A549 (cell line): ENCODE data around the gene PIM3.

Experiments
- CHD2 ChIP-seq: fragments of 150-350 bp; IDR thresholded peaks from 2 replicates; pipeline ENCODE4 v1.6.1; 2014; ENCODE audit warnings: low read length; ENCODE audit not compliant: partially characterized antibody
- EP300 ChIP-seq, 2 experiments: fragments of >200 bp; sonication (Bioruptor Twin); formaldehyde crosslinking; IDR thresholded peaks; 2 replicates in 1 of 2; 3 replicates in 1 of 2; pipeline ENCODE4 v1.6.1; 2016 to 2017
- FOSB ChIP-seq: fragments of 250-450 bp; sonication (Bioruptor Pico); IDR thresholded peaks from 2 replicates; pipeline ENCODE4 v1.5.0; 2020; ENCODE audit warnings: mild to moderate bottlenecking, moderate library complexity
- MAX ChIP-seq: IDR thresholded peaks from 2 replicates; pipeline ENCODE4 v1.6.1; 2012
- POLR2A ChIP-seq: IDR thresholded peaks from 2 replicates; pipeline ENCODE4 v1.6.1; 2012; ENCODE audit warnings: mild to moderate bottlenecking, low read length
- RAD21 ChIP-seq, 2 experiments: fragments of >200 bp in 1 of 2; sonication (Bioruptor Twin) in 1 of 2; formaldehyde crosslinking in 1 of 2; IDR thresholded peaks in 1 of 2; conservative IDR thresholded peaks in 1 of 2; 2 replicates in 1 of 2; 3 replicates in 1 of 2; pipeline ENCODE4 v1.6.1; 2012 to 2018; ENCODE audit warnings: inconsistent platforms in 1 of 2
- RCOR1 ChIP-seq: fragments of 150-350 bp; IDR thresholded peaks from 2 replicates; pipeline ENCODE4 v1.6.1; 2014; ENCODE audit warnings: antibody characterized with exemption, low read length, low read depth
- REST ChIP-seq: fragments of 200-600 bp; sonication (generic); IDR thresholded peaks from 2 replicates; pipeline ENCODE4 v1.6.1; 2016; ENCODE audit warnings: antibody characterized with exemption, mild to moderate bottlenecking, moderate library complexity
- RNF2 ChIP-seq: fragments of 200-600 bp; sonication (generic); IDR thresholded peaks from 2 replicates; pipeline ENCODE4 v1.6.1; 2016; ENCODE audit warnings: low read depth, mild to moderate bottlenecking, antibody characterized with exemption, moderate library complexity, borderline replicate concordance
- SMC3 ChIP-seq: fragments of >200 bp; sonication (Bioruptor Twin); formaldehyde crosslinking; IDR thresholded peaks from 3 replicates; pipeline ENCODE4 v1.6.1; 2018; ENCODE audit warnings: inconsistent platforms
- TF ChIP-seq, protein P1 (sequence below): fragments of >200 bp; sonication (Bioruptor Twin); formaldehyde crosslinking; IDR thresholded peaks from 3 replicates; pipeline ENCODE4 v1.5.1; 2016

DNA sequence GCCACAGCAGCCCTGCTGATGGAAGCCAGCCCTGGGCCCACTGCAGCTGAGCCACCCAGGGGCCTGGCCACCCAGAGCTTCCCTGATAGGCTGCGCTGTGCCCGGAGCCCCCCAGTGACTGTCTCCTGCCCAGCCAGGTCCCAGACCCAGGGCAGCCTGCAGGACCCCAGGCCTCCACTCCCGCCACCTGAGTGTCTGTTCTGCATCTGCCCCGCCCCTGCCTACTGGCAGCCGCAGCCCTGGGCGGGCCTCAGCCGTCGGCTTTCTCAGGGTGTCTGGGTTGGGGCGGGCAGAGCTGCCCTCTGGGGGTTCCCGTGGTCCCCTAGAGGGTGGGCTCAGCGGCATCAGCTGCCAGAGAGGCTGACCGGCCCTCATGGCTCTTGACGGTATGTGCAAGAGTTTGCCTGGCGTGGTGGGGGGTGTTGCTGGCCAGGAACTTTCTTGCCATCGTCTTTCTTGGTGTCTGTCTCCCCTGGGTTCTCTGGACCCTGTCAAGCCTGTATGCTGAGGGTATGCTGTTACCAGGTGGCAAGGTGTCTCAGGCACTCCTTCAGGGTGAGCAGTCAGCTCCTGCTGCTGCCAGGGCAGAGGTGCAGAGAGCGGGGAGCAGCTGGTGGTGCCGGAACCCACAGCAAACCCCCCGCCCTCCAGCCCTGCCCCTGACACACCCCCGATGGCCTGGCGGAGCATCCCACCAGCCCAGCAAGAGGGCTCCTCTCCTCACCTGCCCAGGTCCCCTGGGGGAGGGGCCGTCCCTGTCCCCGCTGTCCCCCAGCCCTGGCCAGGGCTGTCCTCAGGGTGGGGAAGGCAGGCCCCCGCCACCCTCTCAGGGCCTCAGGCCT lies 12.2 kb upstream of the PIM3 start:
- no peak for TF ChIP-seq EP300 (IDR thresholded peaks at IDR 0.05)
- TF ChIP-seq, protein P1, sequence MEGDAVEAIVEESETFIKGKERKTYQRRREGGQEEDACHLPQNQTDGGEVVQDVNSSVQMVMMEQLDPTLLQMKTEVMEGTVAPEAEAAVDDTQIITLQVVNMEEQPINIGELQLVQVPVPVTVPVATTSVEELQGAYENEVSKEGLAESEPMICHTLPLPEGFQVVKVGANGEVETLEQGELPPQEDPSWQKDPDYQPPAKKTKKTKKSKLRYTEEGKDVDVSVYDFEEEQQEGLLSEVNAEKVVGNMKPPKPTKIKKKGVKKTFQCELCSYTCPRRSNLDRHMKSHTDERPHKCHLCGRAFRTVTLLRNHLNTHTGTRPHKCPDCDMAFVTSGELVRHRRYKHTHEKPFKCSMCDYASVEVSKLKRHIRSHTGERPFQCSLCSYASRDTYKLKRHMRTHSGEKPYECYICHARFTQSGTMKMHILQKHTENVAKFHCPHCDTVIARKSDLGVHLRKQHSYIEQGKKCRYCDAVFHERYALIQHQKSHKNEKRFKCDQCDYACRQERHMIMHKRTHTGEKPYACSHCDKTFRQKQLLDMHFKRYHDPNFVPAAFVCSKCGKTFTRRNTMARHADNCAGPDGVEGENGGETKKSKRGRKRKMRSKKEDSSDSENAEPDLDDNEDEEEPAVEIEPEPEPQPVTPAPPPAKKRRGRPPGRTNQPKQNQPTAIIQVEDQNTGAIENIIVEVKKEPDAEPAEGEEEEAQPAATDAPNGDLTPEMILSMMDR, result no peak
- no peak for TF ChIP-seq RCOR1
- TF ChIP-seq POLR2A, result no peak
- TF ChIP-seq RAD21 (conservative IDR thresholded peaks at IDR 0.05 in 1 of 2, IDR thresholded peaks at IDR 0.05 in 1 of 2), result no peak
- TF ChIP-seq CHD2, result no peak
- TF ChIP-seq SMC3, result no peak
- no peak for TF ChIP-seq RNF2
- TF ChIP-seq REST, result no peak
- TF ChIP-seq FOSB (CRISPR knock-in tag), result no peak
- no peak for TF ChIP-seq MAX
